Measurements from ENCODE around the gene IKZF2.

DNA sequence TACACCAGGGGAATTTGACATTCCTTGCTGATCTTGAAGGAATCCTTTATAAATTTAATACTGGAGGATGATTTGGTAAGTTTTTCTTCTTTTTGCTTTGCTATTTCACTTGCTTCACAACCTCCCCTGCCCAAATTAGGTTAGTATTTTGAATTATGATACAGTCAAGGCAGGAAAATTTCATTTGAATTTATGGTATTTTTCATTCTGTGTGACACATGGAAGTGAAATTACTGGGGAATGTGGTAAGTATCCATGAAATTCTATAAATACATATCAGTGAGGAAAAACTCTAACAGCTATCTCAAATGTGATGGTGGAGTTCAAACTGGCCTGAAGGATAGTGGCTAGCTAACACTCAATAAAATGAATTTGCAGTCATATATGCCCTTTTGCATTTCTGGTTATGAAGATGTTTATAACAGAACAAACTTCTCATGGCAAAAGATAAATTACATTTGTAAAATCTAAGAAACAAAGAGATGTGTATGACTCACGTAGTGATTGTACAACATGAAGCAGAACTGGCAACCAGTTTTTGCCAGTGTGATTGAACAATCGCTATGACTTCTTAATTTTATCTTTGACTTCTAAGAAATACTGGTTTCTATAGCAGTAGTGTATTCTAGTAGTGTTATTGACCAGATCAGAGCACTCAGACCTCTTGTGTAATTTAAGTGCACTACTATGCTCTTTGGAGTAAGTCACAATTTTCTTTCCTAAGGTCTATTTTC is 152.6 kb downstream of the IKZF2 start:
- no peak for TF ChIP-seq CTCF (conservative IDR thresholded peaks at IDR 0.05; ENCODE audit: low read length)
- no peak for TF ChIP-seq EZH2phosphoT487 (IDR thresholded peaks at IDR 0.05; ENCODE audit: borderline replicate concordance)
